GM19397 (cell line): ENCODE results near the gene PHLPP1.
A peak's percentile ranks its signal among the peaks of the same experiment; 100 is the strongest.

Source experiments
- ATAC-seq: cut with Tn5 transposase; IDR thresholded peaks from one replicate; pipeline ENCODE4 v1.9.1; 2021; ENCODE audit warnings: mild to moderate bottlenecking, moderate library complexity; ENCODE audit not compliant: unreplicated experiment

The PHLPP1 gene

DNA sequence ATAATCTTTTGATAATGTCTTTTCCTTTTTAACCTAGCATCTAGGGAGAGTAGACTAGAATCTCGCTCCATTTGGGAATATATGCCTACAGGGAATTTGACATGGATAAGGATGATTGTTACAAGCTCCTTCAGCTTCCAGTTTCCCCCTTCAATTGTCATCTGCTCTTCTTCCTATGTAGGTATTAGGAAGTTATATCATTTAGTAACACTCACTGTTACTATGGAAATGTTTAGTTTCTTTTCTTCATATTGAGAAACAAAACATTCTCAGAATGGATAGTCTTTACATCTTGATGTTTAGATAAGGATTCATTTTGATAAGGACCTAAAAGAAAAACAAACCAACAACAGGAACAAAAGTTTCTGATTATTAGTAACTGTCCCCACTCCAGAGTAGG, 127.6 kb downstream of the PHLPP1 start:
- ATAC-seq: no peak

GRCh38 chr18:62844850-62845643, 129.7 kb downstream of the PHLPP1 start:
- ATAC-seq: peak; percentile 67

- no peak for ATAC-seq
Observed at GRCh38 chr18:62846313-62846712, 131.0 kb downstream of the PHLPP1 start.

DNA sequence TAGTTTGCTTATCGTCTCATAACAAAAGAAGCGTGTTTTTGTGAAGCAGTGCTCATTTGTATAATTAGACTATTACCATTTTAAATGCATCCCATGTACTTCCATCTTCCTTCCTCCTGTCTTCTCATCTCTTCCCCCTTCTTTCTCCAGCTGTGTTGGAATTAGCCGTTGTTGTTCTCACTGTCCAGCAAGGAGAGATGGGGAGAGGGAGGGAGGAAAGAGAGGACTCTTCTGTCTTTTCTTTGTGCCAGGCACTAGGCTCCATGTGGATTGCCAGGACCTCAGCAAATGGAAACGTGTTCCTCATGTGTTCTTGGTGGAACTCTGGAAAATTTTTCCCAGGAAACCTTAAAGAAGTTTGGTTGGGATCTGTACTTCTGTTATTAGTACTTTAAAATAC, 131.7 kb downstream of the PHLPP1 start:
- no peak for ATAC-seq

DNA sequence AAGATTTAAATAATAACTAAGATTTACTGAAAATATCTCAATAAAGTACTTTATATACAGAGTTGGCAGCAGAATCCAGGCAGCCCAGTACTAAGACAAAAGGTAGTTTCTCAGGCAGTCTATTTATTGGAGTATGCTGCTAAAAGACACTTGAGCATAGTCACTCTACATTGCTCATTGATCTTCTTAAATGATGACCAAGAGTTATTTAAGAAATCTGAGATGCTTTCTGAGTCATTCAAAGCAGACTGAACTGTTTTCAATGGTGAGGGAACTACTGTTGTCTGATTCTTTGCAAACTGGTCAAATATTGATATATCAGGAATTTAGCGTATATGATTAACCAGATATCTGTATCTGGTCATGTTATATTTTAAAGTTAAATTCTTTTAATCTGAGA, 133.6 kb downstream of the PHLPP1 start:
- no peak for ATAC-seq

DNA sequence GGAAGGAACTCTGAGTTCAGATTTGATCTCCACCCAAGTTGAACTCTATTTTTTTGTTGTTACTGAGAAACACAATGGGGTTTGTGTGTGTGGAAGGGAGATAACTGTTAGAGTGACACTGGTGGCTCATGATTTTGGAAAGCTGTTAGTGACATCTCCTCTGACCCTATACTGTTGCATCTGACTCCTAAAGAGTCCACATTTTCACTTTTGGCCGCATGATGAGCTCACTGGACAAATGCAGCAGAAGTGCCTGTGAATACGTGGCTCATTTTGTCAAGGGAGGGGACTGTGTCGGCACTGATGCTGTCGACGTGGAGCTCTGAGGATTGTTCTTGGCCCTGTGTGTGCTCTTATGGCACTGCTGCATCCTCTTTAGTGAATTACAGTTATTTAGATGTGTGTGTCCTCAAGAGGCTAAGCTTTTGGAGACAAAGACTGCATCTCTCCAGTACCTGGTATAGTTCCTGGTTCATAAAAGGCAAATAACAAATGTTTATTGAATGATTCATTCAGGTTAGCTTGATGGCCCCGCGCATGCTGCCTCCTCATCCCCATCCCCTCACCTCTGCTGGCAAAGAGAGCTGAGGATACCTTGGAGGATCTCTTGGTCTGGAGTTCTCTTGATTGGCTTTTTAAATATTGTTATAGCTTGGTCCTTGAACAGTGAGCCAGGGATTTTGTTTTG, 135.4 kb downstream of the PHLPP1 start:
- ATAC-seq: no peak

- no peak for ATAC-seq
Observed at GRCh38 chr18:62852851-62853250, 137.5 kb downstream of the PHLPP1 start.

DNA sequence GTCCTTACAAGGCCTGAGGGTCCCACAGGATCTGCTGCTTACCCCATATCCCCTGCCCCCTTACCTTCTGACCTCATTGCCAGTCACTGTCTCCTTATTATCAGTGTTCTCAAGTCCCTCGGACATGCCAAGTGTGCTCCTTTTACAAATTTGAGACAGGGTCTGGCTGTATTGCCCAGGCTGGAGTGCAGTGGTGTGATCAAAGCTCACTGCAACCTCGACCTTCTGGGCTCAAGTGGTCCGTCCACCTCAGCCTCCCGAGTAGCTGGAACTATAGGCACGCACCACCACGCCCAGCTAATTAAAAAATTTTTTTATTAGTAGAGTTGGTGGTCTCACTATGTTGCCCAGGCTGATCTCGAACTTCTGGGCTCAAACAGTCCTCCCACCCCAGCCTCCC, 141.0 kb downstream of the PHLPP1 start:
- no peak for ATAC-seq

GRCh38 chr18:62857263-62857976, 142.1 kb downstream of the PHLPP1 start:
- no peak for ATAC-seq

DNA sequence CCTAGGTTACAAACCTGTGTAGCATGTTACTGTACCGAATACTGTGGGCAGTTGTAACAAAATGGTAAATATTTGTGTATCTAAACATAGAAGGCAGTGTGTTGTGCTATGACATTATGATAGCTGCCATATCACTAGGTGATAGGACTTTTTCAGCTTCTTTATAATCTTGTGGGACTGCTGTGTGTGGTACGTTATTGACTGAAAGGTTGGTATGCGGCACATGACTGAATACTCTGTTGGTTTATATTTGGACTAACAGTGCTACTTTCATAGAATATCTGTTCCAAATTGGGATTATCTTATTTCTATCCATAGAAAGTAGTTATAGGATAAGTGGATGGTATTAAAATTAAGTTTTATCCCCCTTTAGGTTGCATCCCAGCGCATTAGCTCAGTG, 144.7 kb downstream of the PHLPP1 start:
- no peak for ATAC-seq

DNA sequence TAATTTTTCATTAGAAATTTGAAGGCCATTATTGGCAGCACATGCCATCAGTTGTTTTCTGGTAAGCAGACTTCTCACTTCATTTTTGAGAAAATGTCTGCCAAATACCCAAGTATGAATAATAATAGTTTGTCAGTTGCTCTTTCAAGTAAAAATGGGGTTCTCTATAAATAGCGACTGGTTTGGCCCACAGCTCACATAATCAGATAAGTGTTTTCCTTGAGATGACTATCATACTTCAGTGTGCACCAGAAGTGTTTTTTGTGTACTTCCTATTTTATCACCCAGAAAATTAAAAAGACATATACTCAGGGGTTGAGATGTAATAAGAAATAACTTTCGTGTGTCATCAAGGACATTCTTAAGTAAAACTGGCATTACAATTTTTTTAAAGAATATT, 147.1 kb downstream of the PHLPP1 start:
- no peak for ATAC-seq

- ATAC-seq: no peak
Observed at GRCh38 chr18:62863579-62864001, 148.2 kb downstream of the PHLPP1 start.

DNA sequence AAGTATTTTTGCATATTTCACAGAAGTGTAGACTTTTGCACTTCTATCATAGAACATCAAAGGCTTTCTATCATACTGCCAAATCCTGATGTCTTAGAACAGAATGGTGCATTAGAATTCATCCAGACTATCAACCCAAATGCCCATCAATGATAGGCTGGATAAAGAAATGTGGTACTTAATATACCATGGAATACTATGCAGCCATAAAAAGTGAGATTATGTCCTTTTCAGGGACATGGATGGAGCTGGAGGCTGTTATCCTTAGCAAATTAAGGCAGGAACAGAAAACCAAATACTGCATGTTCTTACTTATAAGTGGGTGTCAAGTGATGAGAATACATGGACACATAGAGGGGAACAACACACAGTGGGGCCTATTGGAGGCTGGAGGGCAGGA, 150.2 kb downstream of the PHLPP1 start:
- ATAC-seq: no peak

DNA sequence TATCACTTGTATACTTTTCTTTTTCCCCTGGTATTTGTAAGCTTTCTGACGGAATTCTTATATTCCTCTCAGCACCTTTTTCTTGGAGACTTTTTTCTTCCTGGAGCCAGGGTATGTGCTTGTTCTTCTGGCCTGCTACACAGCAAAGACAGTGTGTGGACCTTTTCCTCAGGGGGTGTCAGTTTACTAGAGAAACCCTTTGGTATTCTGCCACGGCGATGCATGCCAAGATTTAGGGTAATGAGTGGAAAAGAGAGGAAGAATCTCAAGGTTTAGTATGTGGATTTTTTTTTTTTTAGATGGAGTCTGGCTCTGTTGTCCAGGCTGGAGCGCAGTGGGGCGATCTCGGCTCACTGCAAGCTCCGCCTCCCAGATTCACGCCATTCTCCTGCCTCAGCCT, 152.2 kb downstream of the PHLPP1 start:
- ATAC-seq: no peak

- no peak for ATAC-seq
Observed at GRCh38 chr18:62868645-62869044, 153.3 kb downstream of the PHLPP1 start.

GRCh38 chr18:62870643-62871042, 155.3 kb downstream of the PHLPP1 start:
- ATAC-seq: no peak

- no peak for ATAC-seq
Observed at GRCh38 chr18:62875323-62875722, 160.0 kb downstream of the PHLPP1 start.

- ATAC-seq: no peak
Observed at GRCh38 chr18:62876111-62876510, 160.8 kb downstream of the PHLPP1 start.

- ATAC-seq: no peak
Observed at GRCh38 chr18:62876828-62877227, 161.5 kb downstream of the PHLPP1 start.

GRCh38 chr18:62877411-62878221, 162.3 kb downstream of the PHLPP1 start:
- ATAC-seq: no peak

DNA sequence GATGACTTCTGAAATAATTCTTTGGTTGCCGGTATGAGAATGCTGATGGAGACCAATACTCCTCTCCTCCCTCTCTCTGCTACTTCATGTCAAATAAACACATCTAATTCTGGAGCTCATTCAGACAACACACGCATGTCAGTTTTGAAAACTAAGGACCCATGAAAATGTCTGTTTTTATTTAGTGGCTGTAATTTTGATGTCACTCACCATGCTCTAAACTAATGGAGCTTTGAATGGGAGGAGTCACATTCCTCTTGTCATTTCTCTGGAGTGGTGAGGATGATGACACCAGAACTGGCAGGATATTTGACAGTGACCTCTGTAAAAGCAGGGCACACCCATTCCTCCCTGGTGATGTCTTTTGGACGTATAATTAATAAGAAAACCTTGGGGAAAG, 163.0 kb downstream of the PHLPP1 start:
- no peak for ATAC-seq
